ENCODE results near the gene NPM3. TPM values are rescaled to one million over a fixed set of nuclear protein-coding genes. Genes with fewer than 3 reads are reported as not detected.

NPM3 gene
- total and polyA plus RNA-seq, 2 of the 8 experiments (the other 6 are each of a cell fraction or from before 2014, with no cell fraction given), result 127 to 175 TPM

- Histone ChIP-seq H2BK20ac (ENCODE audit: low read length) (peak overlapping the region; percentile 95; the same call in 1 of the 2 replicates), H3K23me2 (ENCODE audit: low read depth, low read length) (peaks cover 4% of the 10 kb centered on the region; the same call in 1 of the 2 replicates), H4K5ac (ENCODE audit: insufficient read length, low read depth, low read length) (no peak overlapping the region), H3K4ac (replicated peaks; ENCODE audit: insufficient read length, low read depth, low read length) (peak overlapping the region; percentile 74), H3K27ac (ENCODE audit: low read depth, low read length) (no peak overlapping the region), H3K79me2 (ENCODE audit: control insufficient read depth in 1 of 2, insufficient read depth in 2 of 2, low read length in 2 of 2) (no peaks in the 10 kb centered on the region), H3K4me3 (ENCODE audit: extremely low read depth in 1 of 4, insufficient read depth in 2 of 4, low read depth in 3 of 4, low read length in 4 of 4) (peak overlapping the region; percentile 1 to 54 (median 6); a peak in 5 of 8 replicates), H3K4me2 (ENCODE audit: insufficient read depth in 1 of 2, low read depth in 2 of 2, low read length in 2 of 2) (peak overlapping the region; percentile 47 to 76), H3K4me1 (replicated peaks in 1 of 4; ENCODE audit: control insufficient read depth in 3 of 4, insufficient read depth in 4 of 4, low read length in 3 of 4) (peaks cover 16 to 36% (median 26%) of the 10 kb centered on the region in 4 experiments), H3K56ac (replicated peaks; ENCODE audit: insufficient read length, low read depth, low read length) (no peak overlapping the region), H3K23ac (ENCODE audit: insufficient read length) (no peak overlapping the region), H2BK12ac (ENCODE audit: low read depth, low read length) (peak overlapping the region; percentile 77; the same call in 1 of the 2 replicates), H2AFZ (ENCODE audit: low read length) (no peak overlapping the region), H2BK5ac (ENCODE audit: low read depth, low read length) (no peak overlapping the region; the same call in 1 of the 2 replicates), H3K18ac (ENCODE audit: extremely low read depth, low read length) (peak overlapping the region; percentile 25; the same call in 1 of the 2 replicates), H3K79me1 (ENCODE audit: low read depth, low read length) (no peaks in the 10 kb centered on the region), H3K9me3 (ENCODE audit: insufficient read depth in 2 of 2, low read depth in 1 of 2, low read length in 1 of 2) (no peaks in the 10 kb centered on the region), H2AK5ac (ENCODE audit: low read depth, low read length) (peak overlapping the region; percentile 75; the same call in 1 of the 2 replicates), H3K9ac (replicated peaks in 1 of 4; ENCODE audit: extremely low read depth in 1 of 4, low read depth in 3 of 4, low read length in 3 of 4) (no peak overlapping the region), H3K36me3 (ENCODE audit: control insufficient read depth in 2 of 4, insufficient read depth in 4 of 4, low read length in 3 of 4) (no peaks in the 10 kb centered on the region; a peak in 1 of 8 replicates), H3K14ac (ENCODE audit: insufficient read length) (no peak overlapping the region), H4K8ac (ENCODE audit: extremely low read depth, insufficient read depth, low read length) (no peak overlapping the region; the same call in 1 of the 2 replicates), H3K27me3 (replicated peaks in 1 of 4; ENCODE audit: control insufficient read depth in 3 of 4, extremely low read depth in 1 of 4, insufficient read depth in 3 of 4, low read length in 3 of 4) (peaks cover 45 to 67% (median 63%) of the 10 kb centered on the region in 4 experiments), H2BK15ac (ENCODE audit: low read length) (peak overlapping the region; percentile 88; the same call in 1 of the 2 replicates), H4K20me1 (replicated peaks in 1 of 2; ENCODE audit: control insufficient read depth in 1 of 2, insufficient read depth in 2 of 2, low read length in 2 of 2) (peaks cover 0 to 14% of the 10 kb centered on the region in 2 experiments), H2BK120ac (replicated peaks; ENCODE audit: low read depth, low read length) (no peak overlapping the region), H4K91ac (replicated peaks; ENCODE audit: insufficient read length, low read length) (peak overlapping the region; percentile 6)
- ChIA-PET POLR2A (ENCODE audit: partially characterized antibody) (interaction anchor here (0.6 to 4.7 kb wide), 10 partner anchors 10 to 195 kb away, joined by 3 to 19 read pairs (median 4); partner anchors contain the start of genes FBXW4, NPM3 and OGA), CTCF (ENCODE audit: partially characterized antibody) (interaction anchor here (0.7 to 9.2 kb wide), 17 partner anchors 11 to 631 kb away, joined by 3 to 100 read pairs (median 4); partner anchors contain the start of genes NPM3 and POLL)
- DNase-seq (ENCODE audit: low read depth in 1 of 2, low spot score in 2 of 2) (peak in 1 of 2 experiments; percentile 50), FAIRE-seq (no peak)
- WGBS, 2 experiments (ENCODE audit: extremely low coverage in 1 of 2, insufficient coverage in 1 of 2, insufficient read length in 1 of 2, insufficient replicate concordance in 2 of 2, low coverage in 1 of 2, low lambda C conversion rate in 2 of 2, missing lambda C conversion rate in 1 of 2), result 23% methylated on average over 21 of the region's 21 CpGs; no CpG with 5 or more reads in 1 of the 2 experiments
- TF ChIP-seq, protein P1, sequence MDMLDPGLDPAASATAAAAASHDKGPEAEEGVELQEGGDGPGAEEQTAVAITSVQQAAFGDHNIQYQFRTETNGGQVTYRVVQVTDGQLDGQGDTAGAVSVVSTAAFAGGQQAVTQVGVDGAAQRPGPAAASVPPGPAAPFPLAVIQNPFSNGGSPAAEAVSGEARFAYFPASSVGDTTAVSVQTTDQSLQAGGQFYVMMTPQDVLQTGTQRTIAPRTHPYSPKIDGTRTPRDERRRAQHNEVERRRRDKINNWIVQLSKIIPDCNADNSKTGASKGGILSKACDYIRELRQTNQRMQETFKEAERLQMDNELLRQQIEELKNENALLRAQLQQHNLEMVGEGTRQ (IDR thresholded peaks at IDR 0.05; ENCODE audit: low read length), result no peak
- peak; percentile 15; the same call in 1 of the 2 replicates for TF ChIP-seq E2F6 (IDR thresholded peaks at IDR 0.05)
- no peak for TF ChIP-seq SRF (IDR thresholded peaks at IDR 0.05; ENCODE audit: low read depth, low read length)
- TF ChIP-seq SUZ12 (IDR thresholded peaks at IDR 0.05; ENCODE audit: low read length), result peak; percentile 36
- TF ChIP-seq ATF3 (IDR thresholded peaks at IDR 0.05; ENCODE audit: insufficient read depth, low read depth, low read length), result no peak
- no peak for TF ChIP-seq SP1 (IDR thresholded peaks at IDR 0.05; ENCODE audit: low read depth, low read length)
- TF ChIP-seq ASH2L (IDR thresholded peaks at IDR 0.05; ENCODE audit: low read length), result peak; percentile 19
- TF ChIP-seq EZH2 (IDR thresholded peaks at IDR 0.05; ENCODE audit: low read depth, low read length, severe bottlenecking), result peak; percentile 34
These were observed 10.1 kb downstream of the NPM3 start for GRCh38 chr10:101772895-101773761.

Measured in H1 (cell line).